IMR-90 (cell line): ENCODE data around the gene SLC6A2. TPM values are rescaled to one million over a fixed set of nuclear protein-coding genes. Genes with fewer than 3 reads are reported as not detected.

Experiments
- ATAC-seq: fragments of 200-7000 bp; cut with Tn5 transposase; 2 replicates; pipeline ENCODE4 v1.9.1; 2020; ENCODE audit warnings: low read depth, mild to moderate bottlenecking, moderate library complexity
- BruUV-seq: library from RNA; stranded (reverse); fragments of 400-500 nt; replicated peaks from 2 replicates; lab custom pipeline; 2021; lab: Mats Ljungman, UMichigan
- CTCF ChIA-PET: fragments of 300-600 bp; formaldehyde crosslinking; extraction: SDS; loops from one replicate; lab custom pipeline; 2021; ENCODE audit warnings: antibody characterized with exemption; lab: Yijun Ruan, JAX
- POLR2A ChIA-PET: fragments of 300-600 bp; sonication (Branson Sonifier 250); formaldehyde crosslinking; loops from one replicate; lab custom pipeline; 2022; ENCODE audit warnings: antibody characterized with exemption; ENCODE audit not compliant: unreplicated experiment; lab: Charles Lee
- DNase-seq: peaks from one replicate; pipeline ENCODE4 v3.0.0; 2013
- H2AFZ ChIP-seq: replicated peaks from 2 replicates; pipeline ENCODE3; 2013; ENCODE audit warnings: low read length, mild to moderate bottlenecking; ENCODE audit not compliant: poor library complexity
- H2AK5ac ChIP-seq: 2 replicates; pipeline ENCODE4 v1.6.1; 2013; ENCODE audit warnings: low read depth, low read length, inconsistent platforms
- H2AK9ac ChIP-seq: replicated peaks from 2 replicates; pipeline ENCODE3; 2013; ENCODE audit warnings: mild to moderate bottlenecking, low read depth, low read length, moderate library complexity; ENCODE audit not compliant: poor library complexity
- H2BK120ac ChIP-seq: 2 replicates; pipeline ENCODE4 v1.6.1; 2013; ENCODE audit warnings: low read depth, low read length, inconsistent platforms
- H2BK15ac ChIP-seq: 3 replicates; pipeline ENCODE4 v1.6.1; 2013; ENCODE audit warnings: low read depth, low read length, inconsistent platforms
- H2BK20ac ChIP-seq: 2 replicates; pipeline ENCODE4 v1.6.1; 2013; ENCODE audit warnings: low read depth, mild to moderate bottlenecking, inconsistent platforms, low read length, moderate library complexity
- H2BK5ac ChIP-seq: 2 replicates; pipeline ENCODE4 v1.6.1; 2013; ENCODE audit warnings: mild to moderate bottlenecking, low read depth, low read length, inconsistent platforms; ENCODE audit not compliant: poor library complexity, severe bottlenecking
- H3K14ac ChIP-seq: replicated peaks from 2 replicates; pipeline ENCODE4 v1.6.1; 2013; ENCODE audit warnings: low read depth, low read length, inconsistent platforms
- H3K18ac ChIP-seq: 2 replicates; pipeline ENCODE4 v1.6.1; 2013; ENCODE audit warnings: low read depth, low read length, control low read depth
- H3K23ac ChIP-seq: 2 replicates; pipeline ENCODE4 v1.6.1; 2013; ENCODE audit warnings: low read depth, low read length, inconsistent platforms
- H3K27ac ChIP-seq: 2 replicates; pipeline ENCODE4 v1.5.1; 2013; ENCODE audit warnings: mild to moderate bottlenecking, control low read depth, low read length; ENCODE audit not compliant: insufficient read depth
- H3K27me3 ChIP-seq: 2 replicates; pipeline ENCODE4 v1.6.1; 2013; ENCODE audit warnings: low read length; ENCODE audit not compliant: control insufficient read depth, insufficient read depth
- H3K36me3 ChIP-seq: 2 replicates; pipeline ENCODE4 v1.6.1; 2013; ENCODE audit warnings: low read length, mixed read lengths; ENCODE audit not compliant: control insufficient read depth, insufficient read depth
- H3K4ac ChIP-seq: 2 replicates; pipeline ENCODE4 v1.6.1; 2013; ENCODE audit warnings: low read depth, low read length, inconsistent platforms
- H3K4me1 ChIP-seq: 2 replicates; pipeline ENCODE4 v1.6.1; 2013; ENCODE audit warnings: low read length, mixed read lengths; ENCODE audit not compliant: control insufficient read depth, insufficient read depth
- H3K4me2 ChIP-seq: 2 replicates; pipeline ENCODE4 v1.6.1; 2013; ENCODE audit warnings: low read depth, mild to moderate bottlenecking, control low read depth, low read length, moderate library complexity
- H3K4me3 ChIP-seq: 2 replicates; pipeline ENCODE4 v1.5.1; 2013; ENCODE audit warnings: low read depth, mild to moderate bottlenecking, control low read depth, low read length, moderate library complexity; ENCODE audit not compliant: insufficient read depth
- H3K56ac ChIP-seq: 2 replicates; pipeline ENCODE4 v1.6.1; 2013; ENCODE audit warnings: low read length, inconsistent platforms; ENCODE audit not compliant: insufficient read depth; ENCODE audit errors: extremely low read depth
- H3K79me1 ChIP-seq, 2 experiments: 2 replicates each; pipeline ENCODE4 v1.6.1; 2013; ENCODE audit warnings: low read length in 2 of 2, inconsistent platforms in 1 of 2, low read depth in 1 of 2
- H3K9ac ChIP-seq: 2 replicates; pipeline ENCODE4 v1.6.1; 2013; ENCODE audit warnings: low read depth, low read length, control low read depth
- H3K9me1 ChIP-seq: 2 replicates; pipeline ENCODE4 v1.6.1; 2013; ENCODE audit warnings: low read length, inconsistent platforms; ENCODE audit not compliant: insufficient read depth
- H3K9me3 ChIP-seq: 2 replicates; pipeline ENCODE4 v1.6.1; 2013; ENCODE audit warnings: low read length; ENCODE audit not compliant: control insufficient read depth, insufficient read depth
- H4K20me1 ChIP-seq: 2 replicates; pipeline ENCODE4 v1.6.1; 2013; ENCODE audit warnings: low read length, inconsistent platforms; ENCODE audit not compliant: insufficient read depth
- H4K5ac ChIP-seq: 2 replicates; pipeline ENCODE4 v1.6.1; 2013; ENCODE audit warnings: mild to moderate bottlenecking, low read depth, low read length, control low read depth
- H4K8ac ChIP-seq, 2 experiments: 2 replicates each; pipeline ENCODE4 v1.6.1; 2013; ENCODE audit warnings: low read depth in 2 of 2, low read length in 2 of 2, control low read depth in 1 of 2, inconsistent platforms in 1 of 2
- H4K91ac ChIP-seq: 2 replicates; pipeline ENCODE4 v1.6.1; 2013; ENCODE audit warnings: low read depth, low read length, inconsistent platforms; ENCODE audit not compliant: insufficient read depth
- BHLHE40 ChIP-seq: fragments of 150-350 bp; IDR thresholded peaks from 2 replicates; pipeline ENCODE4 v1.6.1; 2016; ENCODE audit warnings: mild to moderate bottlenecking, low read depth, low read length
- CEBPB ChIP-seq: IDR thresholded peaks from 2 replicates; pipeline ENCODE4 v1.6.1; 2012; ENCODE audit warnings: low read depth, low read length, improper control_type of control experiment
- CHD1 ChIP-seq: IDR thresholded peaks from 2 replicates; pipeline ENCODE4 v1.6.1; 2012; ENCODE audit warnings: low read depth, low read length, improper control_type of control experiment
- MAFK ChIP-seq: IDR thresholded peaks from 2 replicates; pipeline ENCODE4 v1.6.1; 2012; ENCODE audit warnings: low read depth, low read length, improper control_type of control experiment
- RAD21 ChIP-seq: IDR thresholded peaks from 2 replicates; pipeline ENCODE4 v1.6.1; 2012; ENCODE audit warnings: low read length, improper control_type of control experiment
- RFX5 ChIP-seq: IDR thresholded peaks from 2 replicates; pipeline ENCODE4 v1.8.0; 2012; ENCODE audit warnings: low read depth, mild to moderate bottlenecking, low read length, moderate library complexity
- WGBS, 2 experiments: methylation state at CpG; one replicate each; pipeline versions ENCODE4 v1.1.5 to v1.1.7; 2013; ENCODE audit warnings: missing lambda C conversion rate in 2 of 2; ENCODE audit not compliant: insufficient read length in 1 of 2; ENCODE audit errors: extremely low coverage in 2 of 2; 5-methylcytosine and 5-hydroxymethylcytosine counted together
- dilution Hi-C: fragments of 300-500 bp; cut with HindIII; formaldehyde crosslinking; loops from one replicate; pipeline ENCODE4 v1.14.3; 2018; ENCODE audit warnings: low sequenced_read_pairs; ENCODE audit not compliant: unreplicated experiment
- in situ Hi-C: fragments of 300-500 bp; cut with MboI; formaldehyde crosslinking; loops from 3 replicates; pipeline ENCODE4 v1.14.3; 2019; ENCODE audit warnings: low sequenced_read_pairs, inconsistent platforms, mixed read lengths
- intact Hi-C: fragments of 100-400 bp; cut with micrococcal nuclease; formaldehyde crosslinking; loops from 2 replicates; pipeline ENCODE4 v1.10.0; 2022
- polyA plus RNA-seq, 3 experiments: library from polyadenylated mRNA; depleted of rRNA; stranded (reverse); fragments of >200 nt; gene quantifications; 2 replicates each; pipeline ENCODE4 v1.2.3, GENCODE V29; 2012; ENCODE audit warnings: low replicate concordance in 1 of 3
- total RNA-seq: library from RNA; depleted of rRNA; stranded (reverse); fragments of >200 nt; gene quantifications from 2 replicates; pipeline ENCODE4 v1.2.3, GENCODE V29; 2012
- TF ChIP-seq, protein P1 (sequence below): conservative IDR thresholded peaks from 2 replicates; pipeline ENCODE4 v1.5.1; 2012; ENCODE audit warnings: mild to moderate bottlenecking, low read depth, low read length, improper control_type of control experiment
- TF ChIP-seq, protein P2 (sequence below): fragments of 150-350 bp; IDR thresholded peaks from 2 replicates; pipeline ENCODE4 v1.6.1; 2017; ENCODE audit warnings: mild to moderate bottlenecking, antibody characterized with exemption, low read length, low read depth

Gene SLC6A2
- total and polyA plus RNA-seq, 2 of the 4 experiments (the other 2 are of a cell fraction) = not detected

DNA sequence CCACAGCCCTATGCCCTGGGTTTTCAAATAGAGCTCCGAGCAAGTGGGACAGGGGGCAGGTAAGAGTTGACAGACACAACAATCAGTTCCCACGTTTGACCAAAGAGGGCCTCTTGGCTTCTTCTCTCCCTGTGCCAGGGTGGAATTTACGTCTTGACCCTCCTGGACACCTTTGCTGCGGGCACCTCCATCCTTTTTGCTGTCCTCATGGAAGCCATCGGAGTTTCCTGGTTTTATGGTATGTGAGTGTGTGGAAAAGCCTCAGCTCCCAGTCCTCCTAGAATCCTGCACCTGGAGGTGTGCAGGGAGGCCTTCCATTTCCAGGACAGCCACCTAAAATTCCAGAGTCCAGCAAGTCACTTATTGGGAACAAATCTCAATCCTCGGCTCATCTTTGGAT, 42.5 kb downstream of the SLC6A2 start:
- Histone ChIP-seq H3K4me2 (no peak overlapping the region), H3K4me3 (no peak overlapping the region)

More for the DNA sequence above, 42.5 kb downstream of the SLC6A2 start:
- Histone ChIP-seq H3K23ac (no peak overlapping the region), H3K27me3 (peaks cover 31% of the 10 kb centered on the region), H3K9me3 (no peaks in the 10 kb centered on the region), H3K4me1 (no peaks in the 10 kb centered on the region), H3K79me1 (no peaks in the 10 kb centered on the region), H3K14ac (no peak overlapping the region), H2BK20ac (no peak overlapping the region), H2AK9ac (no peak overlapping the region), H3K4ac (no peak overlapping the region), H3K56ac (no peak overlapping the region), H4K91ac (no peak overlapping the region), H3K9ac (no peak overlapping the region), H2AK5ac (no peak overlapping the region), H2AFZ (no peak overlapping the region), H4K5ac (no peak overlapping the region), H4K20me1 (no peaks in the 10 kb centered on the region), H3K36me3 (no peaks in the 10 kb centered on the region), H3K27ac (no peak overlapping the region), H2BK15ac (no peak overlapping the region), H3K18ac (no peak overlapping the region), H3K9me1 (no peaks in the 10 kb centered on the region; the same call in 1 of the 2 replicates), H2BK5ac (no peak overlapping the region), H4K8ac (no peak overlapping the region), H2BK120ac (no peak overlapping the region)
- DNase-seq = no peak
- no TSS peak for BruUV-seq
- ATAC-seq = no peak
- intact Hi-C loops (no loop called here), dilution Hi-C loops (no loop called here), in situ Hi-C loops (no loop called here)
- TF ChIP-seq MAFK = no peak
- TF ChIP-seq CHD1 = no peak
- no peak for TF ChIP-seq CEBPB
- TF ChIP-seq, protein P1, sequence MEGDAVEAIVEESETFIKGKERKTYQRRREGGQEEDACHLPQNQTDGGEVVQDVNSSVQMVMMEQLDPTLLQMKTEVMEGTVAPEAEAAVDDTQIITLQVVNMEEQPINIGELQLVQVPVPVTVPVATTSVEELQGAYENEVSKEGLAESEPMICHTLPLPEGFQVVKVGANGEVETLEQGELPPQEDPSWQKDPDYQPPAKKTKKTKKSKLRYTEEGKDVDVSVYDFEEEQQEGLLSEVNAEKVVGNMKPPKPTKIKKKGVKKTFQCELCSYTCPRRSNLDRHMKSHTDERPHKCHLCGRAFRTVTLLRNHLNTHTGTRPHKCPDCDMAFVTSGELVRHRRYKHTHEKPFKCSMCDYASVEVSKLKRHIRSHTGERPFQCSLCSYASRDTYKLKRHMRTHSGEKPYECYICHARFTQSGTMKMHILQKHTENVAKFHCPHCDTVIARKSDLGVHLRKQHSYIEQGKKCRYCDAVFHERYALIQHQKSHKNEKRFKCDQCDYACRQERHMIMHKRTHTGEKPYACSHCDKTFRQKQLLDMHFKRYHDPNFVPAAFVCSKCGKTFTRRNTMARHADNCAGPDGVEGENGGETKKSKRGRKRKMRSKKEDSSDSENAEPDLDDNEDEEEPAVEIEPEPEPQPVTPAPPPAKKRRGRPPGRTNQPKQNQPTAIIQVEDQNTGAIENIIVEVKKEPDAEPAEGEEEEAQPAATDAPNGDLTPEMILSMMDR = no peak
- TF ChIP-seq BHLHE40 = no peak
- TF ChIP-seq, protein P2, sequence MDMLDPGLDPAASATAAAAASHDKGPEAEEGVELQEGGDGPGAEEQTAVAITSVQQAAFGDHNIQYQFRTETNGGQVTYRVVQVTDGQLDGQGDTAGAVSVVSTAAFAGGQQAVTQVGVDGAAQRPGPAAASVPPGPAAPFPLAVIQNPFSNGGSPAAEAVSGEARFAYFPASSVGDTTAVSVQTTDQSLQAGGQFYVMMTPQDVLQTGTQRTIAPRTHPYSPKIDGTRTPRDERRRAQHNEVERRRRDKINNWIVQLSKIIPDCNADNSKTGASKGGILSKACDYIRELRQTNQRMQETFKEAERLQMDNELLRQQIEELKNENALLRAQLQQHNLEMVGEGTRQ = no peak
- TF ChIP-seq RFX5 = no peak
- TF ChIP-seq RAD21 = no peak
- POLR2A ChIA-PET = no interaction called here
- no CpG with 5 or more reads among the region's 6 CpGs for WGBS, 2 experiments
- CTCF ChIA-PET = no interaction called here
